ENCODE measurements around the gene SIGLEC9.
A peak's percentile ranks its signal among the peaks of the same experiment; 100 is the strongest.

SIGLEC9 gene

GRCh38 chr19:51111606-51112005 lies 13.1 kb upstream of the SIGLEC9 start:
- peak; percentile 23 for DNase-seq
- TF ChIP-seq CTCF (IDR thresholded peaks at IDR 0.05), result peak; percentile 13
- Mint-ChIP-seq H3K36me3 (ENCODE audit: low read depth) (no peaks in the 10 kb centered on the region), H3K27ac (no peak overlapping the region), H3K4me1 (peaks cover 17% of the 10 kb centered on the region), H3K27me3 (ENCODE audit: low read depth, poor library complexity) (peaks cover 28% of the 10 kb centered on the region), H3K9me3 (no peaks in the 10 kb centered on the region), H3K4me3 (no peak overlapping the region)

- Mint-ChIP-seq H3K27ac (no peak overlapping the region), H3K36me3 (ENCODE audit: low read depth) (no peaks in the 10 kb centered on the region), H3K4me1 (no peaks in the 10 kb centered on the region), H3K27me3 (ENCODE audit: low read depth, poor library complexity) (peaks cover 42% of the 10 kb centered on the region), H3K4me3 (no peak overlapping the region), H3K9me3 (no peaks in the 10 kb centered on the region)
- no peak for DNase-seq
- no peak for TF ChIP-seq CTCF (IDR thresholded peaks at IDR 0.05)
Measured at GRCh38 chr19:51114087-51114729, 10.5 kb upstream of the SIGLEC9 start.

- no peak for TF ChIP-seq CTCF (IDR thresholded peaks at IDR 0.05)
- peaks cover 53% of the 10 kb centered on the region for H3K27me3 Mint-ChIP-seq (ENCODE audit: low read depth, poor library complexity)
- H3K4me1 Mint-ChIP-seq, result no peaks in the 10 kb centered on the region
- no peaks in the 10 kb centered on the region for H3K9me3 Mint-ChIP-seq
- no peak overlapping the region for H3K27ac Mint-ChIP-seq
- DNase-seq, result no peak
- no peaks in the 10 kb centered on the region for H3K36me3 Mint-ChIP-seq (ENCODE audit: low read depth)
- H3K4me3 Mint-ChIP-seq, result no peak overlapping the region
Measured at GRCh38 chr19:51116736-51117286, 7.9 kb upstream of the SIGLEC9 start.

GRCh38 chr19:51119101-51119500 lies 5.6 kb upstream of the SIGLEC9 start:
- Mint-ChIP-seq H3K36me3 (ENCODE audit: low read depth) (no peaks in the 10 kb centered on the region), H3K27me3 (ENCODE audit: low read depth, poor library complexity) (peaks cover 64% of the 10 kb centered on the region), H3K27ac (no peak overlapping the region), H3K9me3 (no peaks in the 10 kb centered on the region), H3K4me3 (no peak overlapping the region), H3K4me1 (no peaks in the 10 kb centered on the region)
- TF ChIP-seq CTCF (IDR thresholded peaks at IDR 0.05), result no peak
- no peak for DNase-seq

- Mint-ChIP-seq H3K4me3 (no peak overlapping the region), H3K36me3 (ENCODE audit: low read depth) (no peaks in the 10 kb centered on the region), H3K4me1 (peaks cover 2% of the 10 kb centered on the region), H3K27ac (no peak overlapping the region), H3K9me3 (no peaks in the 10 kb centered on the region), H3K27me3 (ENCODE audit: low read depth, poor library complexity) (peaks cover 62% of the 10 kb centered on the region)
- no peak for DNase-seq
- TF ChIP-seq CTCF (IDR thresholded peaks at IDR 0.05), result no peak
Measured at GRCh38 chr19:51119611-51120010, 5.1 kb upstream of the SIGLEC9 start.

- no peak overlapping the region for H3K27ac Mint-ChIP-seq
- H3K4me3 Mint-ChIP-seq, result no peak overlapping the region
- no peaks in the 10 kb centered on the region for H3K36me3 Mint-ChIP-seq (ENCODE audit: low read depth)
- H3K9me3 Mint-ChIP-seq, result no peaks in the 10 kb centered on the region
- peaks cover 6% of the 10 kb centered on the region for H3K4me1 Mint-ChIP-seq
- no peak for DNase-seq
- H3K27me3 Mint-ChIP-seq (ENCODE audit: low read depth, poor library complexity), result peaks cover 58% of the 10 kb centered on the region
- no peak for TF ChIP-seq CTCF (IDR thresholded peaks at IDR 0.05)
Measured at GRCh38 chr19:51120160-51120559, 4.5 kb upstream of the SIGLEC9 start.
